ENCODE data around the gene ZNF683. TPM values are rescaled to one million over a fixed set of nuclear protein-coding genes. Genes with fewer than 3 reads are reported as not detected.
A peak's percentile ranks its signal among the peaks of the same experiment; 100 is the strongest.

ZNF683 gene
- total and polyA plus RNA-seq, 9 of the 15 experiments (the other 6 are each of a cell fraction or from before 2014, with no cell fraction given): not detected

- TF ChIP-seq, protein P1, sequence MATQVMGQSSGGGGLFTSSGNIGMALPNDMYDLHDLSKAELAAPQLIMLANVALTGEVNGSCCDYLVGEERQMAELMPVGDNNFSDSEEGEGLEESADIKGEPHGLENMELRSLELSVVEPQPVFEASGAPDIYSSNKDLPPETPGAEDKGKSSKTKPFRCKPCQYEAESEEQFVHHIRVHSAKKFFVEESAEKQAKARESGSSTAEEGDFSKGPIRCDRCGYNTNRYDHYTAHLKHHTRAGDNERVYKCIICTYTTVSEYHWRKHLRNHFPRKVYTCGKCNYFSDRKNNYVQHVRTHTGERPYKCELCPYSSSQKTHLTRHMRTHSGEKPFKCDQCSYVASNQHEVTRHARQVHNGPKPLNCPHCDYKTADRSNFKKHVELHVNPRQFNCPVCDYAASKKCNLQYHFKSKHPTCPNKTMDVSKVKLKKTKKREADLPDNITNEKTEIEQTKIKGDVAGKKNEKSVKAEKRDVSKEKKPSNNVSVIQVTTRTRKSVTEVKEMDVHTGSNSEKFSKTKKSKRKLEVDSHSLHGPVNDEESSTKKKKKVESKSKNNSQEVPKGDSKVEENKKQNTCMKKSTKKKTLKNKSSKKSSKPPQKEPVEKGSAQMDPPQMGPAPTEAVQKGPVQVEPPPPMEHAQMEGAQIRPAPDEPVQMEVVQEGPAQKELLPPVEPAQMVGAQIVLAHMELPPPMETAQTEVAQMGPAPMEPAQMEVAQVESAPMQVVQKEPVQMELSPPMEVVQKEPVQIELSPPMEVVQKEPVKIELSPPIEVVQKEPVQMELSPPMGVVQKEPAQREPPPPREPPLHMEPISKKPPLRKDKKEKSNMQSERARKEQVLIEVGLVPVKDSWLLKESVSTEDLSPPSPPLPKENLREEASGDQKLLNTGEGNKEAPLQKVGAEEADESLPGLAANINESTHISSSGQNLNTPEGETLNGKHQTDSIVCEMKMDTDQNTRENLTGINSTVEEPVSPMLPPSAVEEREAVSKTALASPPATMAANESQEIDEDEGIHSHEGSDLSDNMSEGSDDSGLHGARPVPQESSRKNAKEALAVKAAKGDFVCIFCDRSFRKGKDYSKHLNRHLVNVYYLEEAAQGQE (IDR thresholded peaks at IDR 0.05; ENCODE audit: borderline replicate concordance): peak; percentile 95
- TF ChIP-seq, protein P1 (CRISPR knock-in tag; IDR thresholded peaks at IDR 0.05; ENCODE audit: low read depth): no peak
- TF ChIP-seq EP300 (IDR thresholded peaks at IDR 0.05; ENCODE audit: low read length) (peak; percentile 21; the same call in 1 of the 2 replicates), ZBTB40 (IDR thresholded peaks at IDR 0.05) (no peak), ZBTB40 (CRISPR knock-in tag; IDR thresholded peaks at IDR 0.05) (no peak), SMAD4 (CRISPR knock-in tag; conservative IDR thresholded peaks at IDR 0.05) (peak; percentile 48; the same call in 1 of the 2 replicates), NEUROD1 (IDR thresholded peaks at IDR 0.05; ENCODE audit: borderline replicate concordance, low read depth, low read length, partially characterized antibody) (peak; percentile 54)
- TF ChIP-seq, protein P2, sequence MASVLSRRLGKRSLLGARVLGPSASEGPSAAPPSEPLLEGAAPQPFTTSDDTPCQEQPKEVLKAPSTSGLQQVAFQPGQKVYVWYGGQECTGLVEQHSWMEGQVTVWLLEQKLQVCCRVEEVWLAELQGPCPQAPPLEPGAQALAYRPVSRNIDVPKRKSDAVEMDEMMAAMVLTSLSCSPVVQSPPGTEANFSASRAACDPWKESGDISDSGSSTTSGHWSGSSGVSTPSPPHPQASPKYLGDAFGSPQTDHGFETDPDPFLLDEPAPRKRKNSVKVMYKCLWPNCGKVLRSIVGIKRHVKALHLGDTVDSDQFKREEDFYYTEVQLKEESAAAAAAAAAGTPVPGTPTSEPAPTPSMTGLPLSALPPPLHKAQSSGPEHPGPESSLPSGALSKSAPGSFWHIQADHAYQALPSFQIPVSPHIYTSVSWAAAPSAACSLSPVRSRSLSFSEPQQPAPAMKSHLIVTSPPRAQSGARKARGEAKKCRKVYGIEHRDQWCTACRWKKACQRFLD (CRISPR knock-in tag; IDR thresholded peaks at IDR 0.05): peak; percentile 28; the same call in 1 of the 2 replicates
Measured at GRCh38 chr1:26321315-26322041, 51.1 kb downstream of the ZNF683 start (continued).
